ENCODE measurements around the gene PCDH9.

PCDH9 gene

GRCh38 chr13:66879988-66880387 lies 350.1 kb downstream of the PCDH9 start:
- no peak overlapping the region for H3K4me3 ChIP-seq (ENCODE audit: insufficient read depth, low read depth, low read length)
- H3K27me3 ChIP-seq (ENCODE audit: control insufficient read depth, insufficient read depth, low read length, poor library complexity, severe bottlenecking): no peaks in the 10 kb centered on the region
- no peaks in the 10 kb centered on the region for H3K9me3 ChIP-seq (ENCODE audit: control insufficient read depth, low read length)
- WGBS, 2 experiments: 89 to 100% methylated on average over 1 of the region's 1 CpG
- H3K27ac ChIP-seq (ENCODE audit: insufficient read depth, low read depth, low read length, poor library complexity, severe bottlenecking): no peak overlapping the region
- no peaks in the 10 kb centered on the region for H3K4me1 ChIP-seq (ENCODE audit: control insufficient read depth, insufficient read depth, low read length)
- no peaks in the 10 kb centered on the region for H3K36me3 ChIP-seq (ENCODE audit: control insufficient read depth, insufficient read depth, low read length)

GRCh38 chr13:66875264-66875663 lies 354.9 kb downstream of the PCDH9 start:
- no peaks in the 10 kb centered on the region for H3K9me3 ChIP-seq (ENCODE audit: control insufficient read depth, low read length)
- H3K27ac ChIP-seq (ENCODE audit: insufficient read depth, low read depth, low read length, poor library complexity, severe bottlenecking): no peak overlapping the region
- no peaks in the 10 kb centered on the region for H3K4me1 ChIP-seq (ENCODE audit: control insufficient read depth, insufficient read depth, low read length)
- no peaks in the 10 kb centered on the region for H3K27me3 ChIP-seq (ENCODE audit: control insufficient read depth, insufficient read depth, low read length, poor library complexity, severe bottlenecking)
- H3K4me3 ChIP-seq (ENCODE audit: insufficient read depth, low read depth, low read length): no peak overlapping the region
- H3K36me3 ChIP-seq (ENCODE audit: control insufficient read depth, insufficient read depth, low read length): no peaks in the 10 kb centered on the region
- WGBS, 2 experiments: 83 to 86% methylated on average over 3 to 4 of the region's 4 CpGs

GRCh38 chr13:66864627-66865026 lies 365.5 kb downstream of the PCDH9 start:
- H3K4me3 ChIP-seq (ENCODE audit: insufficient read depth, low read depth, low read length): no peak overlapping the region
- H3K36me3 ChIP-seq (ENCODE audit: control insufficient read depth, insufficient read depth, low read length): no peaks in the 10 kb centered on the region
- H3K27me3 ChIP-seq (ENCODE audit: control insufficient read depth, insufficient read depth, low read length, poor library complexity, severe bottlenecking): no peaks in the 10 kb centered on the region
- WGBS, 2 experiments: 95 to 100% methylated on average over 3 of the region's 3 CpGs
- no peaks in the 10 kb centered on the region for H3K4me1 ChIP-seq (ENCODE audit: control insufficient read depth, insufficient read depth, low read length)
- no peak overlapping the region for H3K27ac ChIP-seq (ENCODE audit: insufficient read depth, low read depth, low read length, poor library complexity, severe bottlenecking)
- no peaks in the 10 kb centered on the region for H3K9me3 ChIP-seq (ENCODE audit: control insufficient read depth, low read length)

- Histone ChIP-seq H3K9me3 (ENCODE audit: control insufficient read depth, low read length) (no peaks in the 10 kb centered on the region), H3K4me1 (ENCODE audit: control insufficient read depth, insufficient read depth, low read length) (no peaks in the 10 kb centered on the region), H3K27me3 (ENCODE audit: control insufficient read depth, insufficient read depth, low read length, poor library complexity, severe bottlenecking) (no peaks in the 10 kb centered on the region), H3K36me3 (ENCODE audit: control insufficient read depth, insufficient read depth, low read length) (no peaks in the 10 kb centered on the region), H3K4me3 (ENCODE audit: insufficient read depth, low read depth, low read length) (no peak overlapping the region), H3K27ac (ENCODE audit: insufficient read depth, low read depth, low read length, poor library complexity, severe bottlenecking) (no peak overlapping the region)
- 89 to 98% methylated on average over 2 of the region's 2 CpGs for WGBS, 2 experiments
Measured at GRCh38 chr13:66860878-66861417, 369.2 kb downstream of the PCDH9 start.

- Histone ChIP-seq H3K27me3 (ENCODE audit: control insufficient read depth, insufficient read depth, low read length, poor library complexity, severe bottlenecking) (no peaks in the 10 kb centered on the region), H3K27ac (ENCODE audit: insufficient read depth, low read depth, low read length, poor library complexity, severe bottlenecking) (no peak overlapping the region), H3K4me3 (ENCODE audit: insufficient read depth, low read depth, low read length) (no peak overlapping the region), H3K36me3 (ENCODE audit: control insufficient read depth, insufficient read depth, low read length) (no peaks in the 10 kb centered on the region), H3K9me3 (ENCODE audit: control insufficient read depth, low read length) (no peaks in the 10 kb centered on the region), H3K4me1 (ENCODE audit: control insufficient read depth, insufficient read depth, low read length) (no peaks in the 10 kb centered on the region)
- 79% methylated on average over 7 to 8 of the region's 8 CpGs for WGBS, 2 experiments
Measured at GRCh38 chr13:66859934-66860877, 369.9 kb downstream of the PCDH9 start.

- Histone ChIP-seq H3K27ac (ENCODE audit: insufficient read depth, low read depth, low read length, poor library complexity, severe bottlenecking) (no peak overlapping the region), H3K36me3 (ENCODE audit: control insufficient read depth, insufficient read depth, low read length) (no peaks in the 10 kb centered on the region), H3K27me3 (ENCODE audit: control insufficient read depth, insufficient read depth, low read length, poor library complexity, severe bottlenecking) (no peaks in the 10 kb centered on the region), H3K4me3 (ENCODE audit: insufficient read depth, low read depth, low read length) (no peak overlapping the region), H3K9me3 (ENCODE audit: control insufficient read depth, low read length) (no peaks in the 10 kb centered on the region), H3K4me1 (ENCODE audit: control insufficient read depth, insufficient read depth, low read length) (no peaks in the 10 kb centered on the region)
- no CpG with 5 or more reads among the region's 2 CpGs for WGBS, 2 experiments
Measured at GRCh38 chr13:66859078-66859477, 371.1 kb downstream of the PCDH9 start.

- no peaks in the 10 kb centered on the region for H3K36me3 ChIP-seq (ENCODE audit: control insufficient read depth, insufficient read depth, low read length)
- H3K9me3 ChIP-seq (ENCODE audit: control insufficient read depth, low read length): no peaks in the 10 kb centered on the region
- H3K27me3 ChIP-seq (ENCODE audit: control insufficient read depth, insufficient read depth, low read length, poor library complexity, severe bottlenecking): no peaks in the 10 kb centered on the region
- no peaks in the 10 kb centered on the region for H3K4me1 ChIP-seq (ENCODE audit: control insufficient read depth, insufficient read depth, low read length)
- no peak overlapping the region for H3K27ac ChIP-seq (ENCODE audit: insufficient read depth, low read depth, low read length, poor library complexity, severe bottlenecking)
- WGBS, 2 experiments: 89 to 95% methylated on average over 3 of the region's 3 CpGs
- H3K4me3 ChIP-seq (ENCODE audit: insufficient read depth, low read depth, low read length): no peak overlapping the region
Measured at GRCh38 chr13:66858163-66858562, 372.0 kb downstream of the PCDH9 start.

- Histone ChIP-seq H3K27ac (ENCODE audit: insufficient read depth, low read depth, low read length, poor library complexity, severe bottlenecking) (no peak overlapping the region), H3K9me3 (ENCODE audit: control insufficient read depth, low read length) (no peaks in the 10 kb centered on the region), H3K36me3 (ENCODE audit: control insufficient read depth, insufficient read depth, low read length) (no peaks in the 10 kb centered on the region), H3K4me1 (ENCODE audit: control insufficient read depth, insufficient read depth, low read length) (no peaks in the 10 kb centered on the region), H3K27me3 (ENCODE audit: control insufficient read depth, insufficient read depth, low read length, poor library complexity, severe bottlenecking) (no peaks in the 10 kb centered on the region), H3K4me3 (ENCODE audit: insufficient read depth, low read depth, low read length) (no peak overlapping the region)
- WGBS, 2 experiments: 90 to 100% methylated on average over 1 of the region's 1 CpG
Measured at GRCh38 chr13:66855131-66855530, 375.0 kb downstream of the PCDH9 start.

GRCh38 chr13:66853564-66853963 lies 376.6 kb downstream of the PCDH9 start:
- no peak overlapping the region for H3K27ac ChIP-seq (ENCODE audit: insufficient read depth, low read depth, low read length, poor library complexity, severe bottlenecking)
- no peaks in the 10 kb centered on the region for H3K27me3 ChIP-seq (ENCODE audit: control insufficient read depth, insufficient read depth, low read length, poor library complexity, severe bottlenecking)
- no peaks in the 10 kb centered on the region for H3K36me3 ChIP-seq (ENCODE audit: control insufficient read depth, insufficient read depth, low read length)
- no peak overlapping the region for H3K4me3 ChIP-seq (ENCODE audit: insufficient read depth, low read depth, low read length)
- no peaks in the 10 kb centered on the region for H3K9me3 ChIP-seq (ENCODE audit: control insufficient read depth, low read length)
- no peaks in the 10 kb centered on the region for H3K4me1 ChIP-seq (ENCODE audit: control insufficient read depth, insufficient read depth, low read length)

GRCh38 chr13:66849706-66850105 lies 380.4 kb downstream of the PCDH9 start:
- no peaks in the 10 kb centered on the region for H3K27me3 ChIP-seq (ENCODE audit: control insufficient read depth, insufficient read depth, low read length, poor library complexity, severe bottlenecking)
- H3K4me3 ChIP-seq (ENCODE audit: insufficient read depth, low read depth, low read length): no peak overlapping the region
- no peak overlapping the region for H3K27ac ChIP-seq (ENCODE audit: insufficient read depth, low read depth, low read length, poor library complexity, severe bottlenecking)
- 84 to 86% methylated on average over 3 to 4 of the region's 4 CpGs for WGBS, 2 experiments
- H3K9me3 ChIP-seq (ENCODE audit: control insufficient read depth, low read length): no peaks in the 10 kb centered on the region
- no peaks in the 10 kb centered on the region for H3K4me1 ChIP-seq (ENCODE audit: control insufficient read depth, insufficient read depth, low read length)
- H3K36me3 ChIP-seq (ENCODE audit: control insufficient read depth, insufficient read depth, low read length): no peaks in the 10 kb centered on the region

Data from ectodermal cell (in vitro differentiated cells).